NCI-H187 (cell line): Measurements from ENCODE around the gene DOCK2.
A peak's percentile ranks its signal among the peaks of the same experiment; 100 is the strongest.
"Not testable (repeated sequence)": the region's sequence is repeated elsewhere in the genome, so short reads cannot be mapped to it uniquely, and the experiment has no call there.

Experiments
- DNase-seq, 2 experiments: peaks; one replicate each; lab custom pipeline; 2025; lab: John Stamatoyannopoulos, UW

DOCK2 gene

DNA sequence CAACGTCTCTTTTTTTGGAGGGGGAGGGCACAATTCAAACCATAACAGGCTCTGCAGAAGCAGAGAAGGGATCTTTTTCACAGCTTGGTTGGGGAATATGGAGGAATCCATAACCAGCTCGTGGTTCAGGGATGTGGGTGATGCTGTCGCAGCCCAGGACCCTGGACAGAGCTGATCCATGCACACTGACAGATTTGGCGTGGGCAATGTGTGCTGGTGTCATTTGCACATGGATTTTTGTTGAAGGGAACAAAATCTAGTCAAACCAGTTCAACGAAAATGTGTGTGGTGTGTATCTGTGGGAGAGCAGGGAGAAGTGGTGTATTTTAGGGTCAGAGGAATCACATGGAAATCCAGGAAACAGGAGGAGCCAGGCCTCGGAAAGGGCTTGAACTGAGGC is 4.2 kb downstream of the DOCK2 start:
- no peak for DNase-seq

DNA sequence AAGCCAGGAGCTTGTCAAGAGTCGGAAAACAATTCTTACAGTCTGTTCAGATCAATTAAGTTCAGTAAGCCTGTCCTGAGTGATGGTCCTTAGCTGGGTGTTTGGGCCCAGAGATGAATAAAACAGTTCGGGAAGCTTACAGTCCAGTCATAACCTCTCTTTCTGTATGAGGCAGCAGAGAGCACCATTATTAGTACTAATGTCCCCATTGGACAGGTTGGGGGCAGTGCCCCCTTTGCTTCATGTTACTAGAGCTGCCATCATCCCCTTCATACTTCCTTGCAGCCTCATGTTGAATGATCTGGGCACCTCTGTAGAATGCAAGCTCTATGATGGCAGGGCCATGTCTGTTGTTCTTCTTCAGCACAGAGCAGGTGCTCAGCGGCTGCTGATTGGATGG is 9.8 kb downstream of the DOCK2 start:
- DNase-seq, result no peak

DNA sequence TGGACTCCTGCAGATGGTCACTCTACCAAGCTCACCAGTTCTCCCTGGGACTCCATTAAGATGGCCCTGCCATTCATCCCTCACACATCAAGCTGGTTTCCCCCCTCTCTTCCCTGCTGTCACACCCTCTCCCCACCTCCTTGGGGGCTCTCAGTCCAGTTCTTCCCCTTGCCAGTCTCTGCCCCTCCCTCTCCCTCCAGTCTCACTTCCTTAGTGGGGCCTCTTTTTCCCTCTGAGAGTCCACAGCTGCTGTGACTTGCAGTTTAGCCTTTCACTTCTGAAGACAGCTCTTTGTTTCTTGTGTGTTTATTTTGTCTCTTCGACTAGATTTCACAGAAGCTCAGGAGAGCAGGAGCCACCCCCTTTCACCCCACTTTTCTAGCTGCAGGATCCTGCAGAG is 10.5 kb downstream of the DOCK2 start:
- no peak for DNase-seq

DNA sequence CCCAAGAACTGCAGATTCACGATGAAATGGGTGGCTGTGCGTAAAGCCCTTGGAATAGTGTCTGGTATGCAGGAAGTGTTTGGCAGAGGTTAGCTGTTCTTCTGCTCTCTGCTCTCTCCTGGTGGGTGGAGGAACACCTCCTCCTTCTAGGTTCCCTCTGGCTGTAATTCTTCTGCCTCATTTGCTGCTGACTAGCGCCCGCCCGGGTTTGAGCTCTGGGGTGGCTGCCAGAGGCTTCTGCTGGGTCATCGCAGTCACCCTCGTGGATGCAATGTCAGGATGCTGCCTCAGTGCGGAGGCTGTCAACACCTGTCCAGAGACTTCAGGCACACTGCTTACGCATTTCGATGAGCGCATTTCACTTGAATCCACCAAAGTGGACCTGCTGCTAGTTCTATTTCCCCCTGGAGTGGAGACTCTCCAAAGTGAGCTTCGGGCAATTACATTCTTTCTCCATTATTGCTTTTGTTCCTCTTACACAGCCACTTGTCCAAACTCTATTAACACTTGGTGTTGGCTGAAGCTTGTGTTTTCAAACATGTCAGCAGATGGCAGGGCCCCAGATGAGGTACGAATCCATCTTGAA is 11.7 kb downstream of the DOCK2 start:
- DNase-seq, result no peak

DNA sequence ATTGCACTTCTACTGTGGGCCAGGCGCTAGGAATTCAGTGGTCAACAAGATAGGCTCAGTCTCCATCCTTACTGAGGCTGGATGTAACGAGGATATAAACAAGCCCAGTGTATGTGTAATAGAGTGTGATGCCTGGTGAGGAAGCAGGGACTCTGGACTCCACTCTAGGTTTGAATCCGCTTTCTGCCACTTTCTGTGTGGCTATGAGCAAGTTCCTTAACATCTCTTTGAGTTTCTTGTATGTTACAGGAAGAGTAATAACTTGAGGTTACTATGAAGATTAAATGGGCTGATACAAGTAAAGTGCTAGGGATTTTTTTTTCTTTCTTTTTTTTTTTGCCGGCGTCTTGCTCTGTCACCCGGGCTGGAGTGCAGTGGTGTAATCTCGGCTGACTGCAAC is 12.4 kb downstream of the DOCK2 start:
- no peak for DNase-seq

DNA sequence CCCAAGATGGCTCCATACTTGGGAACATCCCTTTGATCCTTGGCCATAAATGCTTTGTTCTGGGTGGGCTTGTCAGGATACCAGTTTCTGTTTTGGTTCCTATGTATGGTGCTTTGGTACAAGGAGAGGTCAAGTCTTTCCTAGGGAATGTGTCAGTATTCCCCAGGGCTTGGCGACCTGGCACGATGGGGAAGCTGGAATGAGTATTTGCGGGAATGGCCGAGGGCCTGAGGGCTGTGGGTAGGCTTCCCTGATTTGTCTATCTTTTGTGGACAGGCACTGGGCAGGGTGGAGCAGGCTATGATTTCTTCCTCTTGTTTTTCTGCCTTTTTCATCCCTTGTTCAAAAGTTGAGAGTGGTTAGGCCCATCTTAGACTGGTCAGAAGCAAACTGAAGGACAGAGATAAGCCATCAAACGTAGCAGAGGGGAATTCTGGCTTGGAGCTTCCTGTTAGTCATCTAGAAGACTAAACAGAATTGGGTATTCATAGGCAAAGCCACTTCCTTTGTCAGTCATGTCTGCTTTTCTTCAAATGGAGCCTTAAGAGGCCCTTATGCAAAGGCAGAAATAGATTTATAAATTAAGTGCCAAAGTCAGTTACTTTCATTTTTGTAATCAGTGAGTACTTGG is 13.7 kb downstream of the DOCK2 start:
- DNase-seq, result no peak

DNA sequence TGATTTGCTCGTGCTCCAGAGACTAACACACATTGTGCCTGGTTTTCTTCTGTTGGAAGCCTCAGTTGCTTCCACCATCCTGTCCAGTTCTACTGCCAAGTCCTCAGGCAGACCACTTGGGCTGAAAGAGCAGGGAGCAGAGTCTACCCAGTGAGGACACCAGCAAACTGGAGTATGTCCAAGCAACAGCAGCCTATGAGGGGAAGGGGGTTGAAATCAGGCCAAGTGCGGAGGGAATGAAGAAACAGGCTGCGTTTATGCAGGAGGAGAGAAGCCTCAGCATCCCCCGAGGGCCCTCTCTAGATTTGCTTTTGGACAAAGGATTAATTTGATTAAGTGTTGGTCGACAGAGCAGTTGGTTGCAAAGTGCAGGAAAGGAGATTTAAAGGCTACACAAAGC is 14.5 kb downstream of the DOCK2 start:
- DNase-seq, result no peak

DNA sequence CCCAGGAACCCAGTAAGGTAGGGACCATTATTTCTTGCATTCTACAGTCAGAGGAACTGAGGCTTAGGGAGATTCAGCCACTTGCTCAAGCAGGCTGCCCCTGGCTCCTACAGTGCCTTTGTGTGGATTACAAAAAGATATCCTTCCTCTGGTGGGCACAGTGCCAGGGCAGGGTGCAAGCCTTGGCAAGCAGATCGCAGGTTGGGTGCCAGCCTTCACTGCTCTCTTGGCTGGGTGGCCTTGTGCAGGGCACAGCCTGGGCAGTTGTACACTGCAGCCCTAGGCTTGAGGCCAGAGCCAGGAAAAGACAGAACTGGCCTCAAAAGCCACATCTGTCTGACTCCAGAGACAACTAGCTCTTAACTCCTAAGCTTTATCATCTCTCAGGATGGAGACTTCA is 15.0 kb downstream of the DOCK2 start:
- DNase-seq, result no peak

DNA sequence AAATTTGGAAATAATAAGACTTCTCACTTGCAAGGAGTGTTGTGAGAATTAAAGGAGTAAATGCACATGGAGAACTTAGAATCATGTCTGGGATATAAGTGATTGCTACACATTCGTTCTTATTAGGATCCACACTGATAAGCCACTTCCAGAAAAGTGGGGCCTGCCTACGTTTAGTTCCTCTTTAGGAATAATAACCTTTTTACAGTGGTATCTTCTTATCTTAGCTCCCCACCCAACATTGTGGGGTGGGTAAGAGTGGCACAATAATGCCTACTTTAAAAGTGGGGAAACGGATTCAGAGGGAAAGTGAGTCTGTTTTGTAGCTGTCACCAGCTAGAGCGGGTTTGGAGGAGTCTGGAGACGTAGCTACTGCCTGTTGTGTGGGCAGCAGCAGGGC is 16.0 kb downstream of the DOCK2 start:
- DNase-seq, result no peak

DNA sequence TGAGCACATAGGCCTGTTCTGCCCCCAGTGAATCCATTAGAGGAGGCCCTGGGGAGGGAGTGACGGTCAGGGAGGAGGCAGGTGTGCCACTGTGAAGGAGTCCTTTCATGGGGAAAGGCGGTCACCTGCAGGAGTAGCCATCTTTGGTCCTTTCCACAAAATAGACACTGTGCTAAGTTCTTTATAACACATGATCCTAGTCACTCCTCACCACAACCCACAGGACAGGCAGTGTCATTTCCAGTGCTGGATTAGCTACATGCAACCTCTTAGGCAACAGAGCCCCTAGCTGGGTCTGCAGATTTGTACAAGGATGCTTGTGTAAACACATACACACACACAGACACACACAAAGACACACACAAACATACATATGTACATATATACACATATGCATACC is 18.3 kb downstream of the DOCK2 start:
- DNase-seq, result no peak

DNA sequence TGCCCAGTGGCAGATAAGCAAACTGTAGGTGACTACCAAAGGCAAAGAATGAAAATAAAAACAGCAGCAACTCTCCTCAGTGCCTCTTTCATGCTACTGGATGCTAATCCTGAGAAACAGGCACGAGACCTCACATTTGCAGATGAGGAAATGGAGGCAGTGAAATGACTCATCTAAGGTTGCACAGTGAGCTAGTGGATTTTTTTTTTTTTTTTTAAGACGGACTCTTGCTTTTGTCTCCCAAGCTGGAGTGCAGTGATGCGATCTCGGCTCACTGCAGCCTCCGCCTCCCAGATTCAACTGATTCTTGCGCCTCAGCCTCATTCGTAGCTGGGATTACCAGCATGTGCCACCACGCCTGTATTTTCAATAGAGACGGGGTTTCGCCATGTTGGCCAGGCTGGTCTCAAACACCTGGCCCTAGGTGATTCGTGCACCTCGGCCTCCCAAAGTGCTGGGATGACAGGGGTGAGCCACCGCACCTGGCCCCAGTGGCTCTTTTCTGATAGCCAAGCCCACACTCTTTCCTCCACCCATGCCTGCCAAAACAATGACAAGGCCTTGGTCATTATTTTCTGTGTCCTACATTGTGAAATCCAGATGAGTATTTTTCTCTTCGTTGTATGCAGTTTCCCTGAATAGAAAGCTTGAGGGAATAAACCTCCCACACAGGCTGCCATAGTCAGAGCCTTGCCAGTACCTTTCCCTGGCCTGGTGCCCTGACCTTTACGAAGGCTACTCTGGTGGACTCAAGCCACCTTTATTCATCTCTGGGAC is 19.2 kb downstream of the DOCK2 start:
- DNase-seq, result no peak

DNA sequence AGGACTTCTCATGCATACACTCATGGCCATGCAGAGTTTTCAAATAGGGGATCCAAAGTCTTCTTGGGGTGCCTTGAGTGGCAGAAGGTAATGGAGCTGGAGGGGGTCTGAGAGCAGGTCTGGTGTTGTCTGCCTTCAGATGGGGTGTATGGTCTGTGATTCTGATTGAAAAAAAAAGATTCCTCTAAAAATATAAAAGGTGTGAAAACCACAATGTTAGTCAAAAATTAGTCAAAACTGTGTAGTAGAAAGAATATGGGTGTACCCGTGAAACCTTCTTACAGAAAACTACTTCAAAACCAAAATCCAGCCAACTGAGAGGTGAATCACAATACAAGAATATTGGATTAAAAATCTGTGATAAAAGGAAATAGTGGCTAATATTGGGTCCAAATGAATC is 20.1 kb downstream of the DOCK2 start:
- DNase-seq, result no peak

DNA sequence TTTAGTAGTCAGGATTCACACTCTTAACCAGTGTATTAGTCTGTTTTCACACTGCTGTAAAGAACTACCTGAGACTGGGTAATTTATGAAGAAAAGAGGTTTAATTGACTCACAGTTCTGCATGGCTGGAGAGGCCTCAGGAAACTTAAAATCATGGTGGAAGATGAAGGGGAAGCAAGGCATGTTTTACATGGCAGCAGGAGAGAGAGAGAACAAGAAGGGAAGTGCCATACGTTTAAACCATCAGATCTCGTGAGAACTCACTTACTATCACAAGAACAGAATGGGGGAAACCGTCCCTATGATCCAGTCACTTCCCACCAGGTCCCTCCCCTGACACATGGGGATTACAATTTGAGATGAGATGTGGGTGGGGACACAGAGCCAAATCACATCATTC is 25.4 kb downstream of the DOCK2 start:
- not testable (repeated sequence) for DNase-seq

DNA sequence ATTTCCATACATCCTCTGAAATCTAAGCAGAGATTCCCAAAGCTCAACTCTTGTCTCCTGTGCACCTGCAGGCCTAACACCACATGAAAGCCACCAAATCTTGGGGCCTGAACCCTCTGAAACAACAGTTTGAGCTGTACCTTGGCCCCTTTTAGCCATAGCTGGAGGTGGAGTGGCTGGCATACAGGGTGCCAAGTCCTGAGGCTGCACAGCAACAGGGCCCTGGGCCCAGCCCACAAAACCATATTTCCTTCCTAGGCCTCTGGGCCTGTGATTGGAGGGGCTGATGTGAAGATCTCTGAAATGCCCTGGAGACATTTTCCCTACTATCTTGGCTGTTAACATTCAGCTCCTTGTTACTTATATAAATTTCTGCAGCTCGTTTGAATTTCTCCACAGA is 26.5 kb downstream of the DOCK2 start:
- no peak for DNase-seq

DNA sequence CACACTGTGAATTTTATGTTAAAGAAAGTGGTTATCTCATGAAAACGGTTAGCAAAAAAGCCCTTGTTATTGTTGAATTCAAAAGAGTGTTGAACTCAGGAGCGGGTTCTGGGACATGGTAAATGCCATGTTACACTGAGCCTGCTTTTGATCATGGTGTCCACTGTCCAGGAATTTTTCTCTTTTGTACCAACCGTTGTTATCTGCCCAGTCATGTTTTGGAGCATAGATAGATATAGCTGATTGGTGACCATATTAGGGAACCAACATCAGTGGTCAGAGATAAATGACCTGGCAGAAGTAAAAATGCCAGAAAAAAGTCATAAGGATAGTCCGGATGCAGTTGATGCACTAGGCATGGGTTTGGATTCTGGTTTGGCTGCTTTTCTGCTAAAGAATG is 29.3 kb downstream of the DOCK2 start:
- no peak for DNase-seq

DNA sequence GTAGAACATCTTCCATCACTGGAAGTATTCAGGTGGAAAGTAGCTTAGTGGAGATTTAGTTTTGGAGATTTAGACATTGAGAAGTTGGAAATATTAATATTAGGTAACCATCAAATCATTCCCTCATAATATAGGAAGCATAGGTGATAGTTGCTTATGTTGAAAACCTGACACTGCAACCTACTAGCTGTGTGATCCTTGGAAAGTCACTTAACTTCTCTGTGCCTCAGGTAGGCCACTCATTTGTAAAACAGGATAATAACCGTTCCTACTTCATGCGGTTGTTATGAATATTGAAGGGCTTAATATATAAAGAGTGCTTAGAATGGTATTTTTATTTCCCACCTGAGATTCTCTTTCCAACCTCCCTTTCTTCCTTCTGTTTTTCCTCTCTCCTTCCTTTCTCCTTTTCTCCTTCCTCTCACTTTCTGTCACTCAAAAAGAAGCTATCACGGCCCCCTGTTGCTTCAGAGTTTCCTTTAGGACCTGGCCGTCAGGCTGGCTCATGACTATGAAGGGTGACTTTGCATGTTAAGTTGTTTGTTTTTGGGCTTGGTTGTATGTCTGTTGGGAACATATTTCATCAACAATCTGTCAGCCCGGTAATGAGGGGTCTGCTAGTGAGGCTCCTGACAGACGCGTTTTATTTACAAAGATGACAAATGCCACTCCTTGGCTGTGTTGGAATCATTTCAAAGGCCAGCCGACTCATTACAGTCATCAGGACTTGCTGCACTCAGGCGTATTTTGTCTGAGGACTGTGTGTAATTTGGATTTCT is 31.0 kb downstream of the DOCK2 start:
- DNase-seq, result no peak

DNA sequence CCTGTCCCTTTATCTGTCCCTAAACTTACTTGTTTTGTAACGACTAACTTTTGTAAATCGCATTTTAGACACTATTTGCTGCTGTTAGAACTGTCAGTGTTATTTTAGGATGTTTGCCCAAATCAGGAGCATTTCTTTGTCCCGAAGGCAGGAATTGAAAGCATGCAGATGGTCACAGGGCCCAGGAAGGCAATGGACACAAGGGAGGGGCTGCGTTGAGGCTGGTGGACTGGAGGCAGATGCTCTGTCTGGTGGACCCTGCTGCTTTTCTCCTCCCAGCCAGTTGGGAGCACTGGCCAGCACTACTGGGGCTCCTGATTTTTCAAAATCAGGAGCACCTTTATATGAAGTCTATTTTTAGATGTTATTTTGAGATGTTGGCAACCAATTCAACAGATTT is 31.7 kb downstream of the DOCK2 start:
- DNase-seq, result no peak

DNA sequence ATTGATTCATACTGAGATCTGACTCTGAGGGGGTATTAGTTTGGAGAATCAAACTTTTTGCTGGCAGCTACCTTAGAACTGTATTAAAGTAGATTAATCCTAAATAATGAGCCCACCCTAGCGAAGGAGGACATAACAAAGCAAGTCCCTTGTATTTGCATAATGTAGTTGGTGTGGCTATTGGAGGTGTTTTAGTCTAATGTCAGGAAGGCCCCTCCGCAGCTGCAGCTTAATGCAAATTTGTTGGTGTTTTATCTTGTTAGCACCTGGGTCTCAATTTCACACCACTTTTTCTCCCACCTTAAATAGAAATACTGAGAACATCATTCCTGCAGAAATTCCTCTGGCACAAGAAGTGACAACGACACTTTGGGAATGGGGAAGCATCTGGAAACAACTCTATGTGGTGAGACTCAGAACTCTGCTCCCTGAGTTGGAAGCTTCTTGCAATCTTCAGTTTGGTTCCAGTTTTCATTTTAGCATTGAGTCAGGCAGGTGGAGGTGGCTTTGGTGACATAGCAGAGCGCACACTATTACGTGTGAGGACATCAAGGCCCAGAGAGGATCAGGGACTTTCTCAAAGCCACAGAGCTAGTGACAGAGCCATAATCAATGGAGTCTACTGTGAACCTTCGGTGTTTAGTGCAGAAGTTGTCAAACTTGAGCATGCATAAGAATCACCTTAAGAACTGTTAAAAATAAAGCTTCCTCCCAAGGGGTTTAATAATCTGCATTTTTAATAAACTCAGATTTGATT is 33.9 kb downstream of the DOCK2 start:
- no peak for DNase-seq

DNA sequence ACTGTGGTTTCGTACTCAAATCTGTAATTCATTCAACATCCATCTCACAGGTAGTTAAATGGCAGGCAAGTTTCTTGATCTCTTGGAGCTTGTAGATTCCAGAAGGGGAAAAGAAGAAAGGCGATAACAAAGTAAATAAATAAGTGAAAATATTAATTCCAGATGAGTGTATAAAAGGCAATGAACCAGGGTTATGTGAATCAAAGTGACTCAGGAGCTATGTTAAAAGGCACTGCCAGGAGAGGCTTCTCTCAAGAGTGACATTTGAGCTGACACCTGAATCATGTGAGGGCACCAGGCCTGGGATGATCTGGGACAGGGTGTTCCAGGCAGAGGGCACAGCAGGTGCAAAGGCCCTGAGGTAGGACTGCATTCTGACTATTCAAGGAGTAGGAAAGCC is 45.0 kb downstream of the DOCK2 start:
- DNase-seq, result no peak

DNA sequence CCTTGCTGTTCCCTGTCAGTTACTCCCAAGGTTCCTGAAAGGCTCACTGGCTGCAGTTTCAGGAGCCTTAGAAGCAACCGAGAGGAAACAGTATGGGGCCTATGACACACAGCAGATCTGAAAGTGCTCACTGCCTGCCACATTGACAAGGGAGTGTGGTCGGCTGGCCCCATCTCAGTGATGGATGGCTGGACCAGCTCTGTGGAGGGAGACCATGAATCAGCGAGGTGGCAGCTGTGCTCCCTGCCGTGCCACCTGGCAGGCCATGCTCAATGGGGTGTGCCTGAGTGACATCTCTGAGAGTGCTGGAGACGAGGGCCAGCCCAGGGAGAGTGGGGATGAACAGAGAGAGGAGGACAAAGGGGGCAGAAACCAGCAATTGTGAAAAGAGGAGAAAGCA is 49.1 kb downstream of the DOCK2 start:
- DNase-seq, result peak; percentile 31 to 80

DNA sequence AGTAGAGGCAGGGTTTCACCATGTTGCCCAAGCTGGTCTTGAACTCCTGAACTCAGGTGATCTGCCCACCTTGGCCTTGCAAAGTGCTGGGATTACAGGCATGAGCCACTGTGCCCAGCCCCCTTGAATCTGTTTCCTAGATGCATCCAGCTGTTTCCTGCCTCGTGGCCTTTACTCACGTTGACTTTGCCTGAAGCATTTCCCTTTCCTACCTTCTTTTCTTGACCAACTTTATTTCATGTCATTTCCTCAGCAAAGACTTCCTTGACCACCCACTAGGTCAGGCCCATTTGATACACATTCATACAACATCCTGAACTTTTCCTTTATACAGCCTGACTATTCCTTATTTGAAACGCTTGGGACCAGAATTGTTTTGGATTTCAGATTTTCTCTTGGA is 51.0 kb downstream of the DOCK2 start:
- no peak for DNase-seq

DNA sequence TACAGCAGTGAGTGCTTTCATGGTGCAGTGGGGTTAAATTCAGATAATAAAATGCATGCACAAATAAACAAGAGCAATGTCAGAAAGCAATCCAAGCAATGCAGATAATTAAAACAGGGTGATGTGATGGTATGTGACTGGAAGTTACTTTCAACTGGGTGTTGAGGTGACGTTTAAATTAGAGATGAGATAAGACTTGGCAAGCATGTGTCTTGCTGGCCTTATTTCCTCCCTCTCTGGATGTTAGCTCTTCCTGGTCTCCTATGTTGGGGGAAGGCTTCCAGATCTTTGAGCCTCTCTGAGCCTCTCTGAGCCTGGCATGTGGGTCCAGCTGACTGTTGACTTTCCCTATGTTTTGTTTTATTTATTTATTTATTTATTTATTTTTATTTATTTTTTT is 54.4 kb downstream of the DOCK2 start:
- DNase-seq, result no peak
